Hematopoietic multipotent progenitor cell treated with erythropoietin and hydrocortisone succinate and interleukin-3 and kit ligand, for 8 days (in vitro differentiated cells): Measurements from ENCODE around the gene TNNI2.
A peak's percentile ranks its signal among the peaks of the same experiment; 100 is the strongest.

Source experiments
- DNase-seq: peaks from one replicate; pipeline ENCODE4 v3.0.0-alpha.2; 2015

The TNNI2 gene

GRCh38 chr11:1822648-1823375 is 16.0 kb upstream of the TNNI2 start:
- DNase-seq, result no peak

DNA sequence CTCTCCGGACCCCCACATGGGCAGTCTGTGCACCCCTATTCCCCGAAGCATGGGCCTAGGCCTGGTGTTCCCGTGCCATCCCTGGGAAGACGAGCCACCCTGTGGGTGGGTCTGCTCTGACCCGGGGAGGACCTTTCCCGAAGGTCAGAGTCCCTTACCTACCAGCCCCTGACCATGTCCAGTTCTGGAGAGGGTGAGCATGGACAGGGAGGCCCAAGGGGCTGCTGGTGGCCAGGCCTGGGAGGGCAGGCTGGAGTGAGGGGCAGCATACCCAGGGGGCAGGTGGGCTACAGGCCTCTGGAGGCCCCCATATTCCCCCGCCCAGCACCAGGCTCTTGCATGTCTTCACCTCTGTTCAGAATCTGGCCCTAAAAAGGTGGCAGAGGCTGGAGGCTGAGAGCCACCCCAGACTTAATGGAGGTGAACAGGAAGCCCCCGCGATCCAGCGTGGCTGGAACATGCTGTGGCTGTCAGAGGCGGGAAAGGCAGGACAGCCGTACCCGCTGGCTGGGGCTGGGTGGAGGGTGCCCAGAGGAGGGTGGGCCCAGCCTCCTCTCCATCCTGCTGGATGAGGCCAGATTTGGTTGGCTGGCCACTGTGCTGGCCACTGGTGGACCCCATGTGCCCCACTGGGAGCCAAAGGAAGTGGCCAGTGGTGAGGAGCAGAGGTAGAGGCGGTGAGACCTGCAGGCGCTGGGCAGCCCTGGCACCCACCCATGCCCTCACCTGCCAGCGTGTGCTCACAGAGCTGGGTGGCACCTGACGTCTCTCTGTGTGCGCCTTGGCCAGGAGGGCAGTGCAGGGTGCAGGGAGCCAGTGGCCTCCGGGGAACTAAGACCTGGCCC is 15.2 kb upstream of the TNNI2 start:
- DNase-seq, result no peak

DNA sequence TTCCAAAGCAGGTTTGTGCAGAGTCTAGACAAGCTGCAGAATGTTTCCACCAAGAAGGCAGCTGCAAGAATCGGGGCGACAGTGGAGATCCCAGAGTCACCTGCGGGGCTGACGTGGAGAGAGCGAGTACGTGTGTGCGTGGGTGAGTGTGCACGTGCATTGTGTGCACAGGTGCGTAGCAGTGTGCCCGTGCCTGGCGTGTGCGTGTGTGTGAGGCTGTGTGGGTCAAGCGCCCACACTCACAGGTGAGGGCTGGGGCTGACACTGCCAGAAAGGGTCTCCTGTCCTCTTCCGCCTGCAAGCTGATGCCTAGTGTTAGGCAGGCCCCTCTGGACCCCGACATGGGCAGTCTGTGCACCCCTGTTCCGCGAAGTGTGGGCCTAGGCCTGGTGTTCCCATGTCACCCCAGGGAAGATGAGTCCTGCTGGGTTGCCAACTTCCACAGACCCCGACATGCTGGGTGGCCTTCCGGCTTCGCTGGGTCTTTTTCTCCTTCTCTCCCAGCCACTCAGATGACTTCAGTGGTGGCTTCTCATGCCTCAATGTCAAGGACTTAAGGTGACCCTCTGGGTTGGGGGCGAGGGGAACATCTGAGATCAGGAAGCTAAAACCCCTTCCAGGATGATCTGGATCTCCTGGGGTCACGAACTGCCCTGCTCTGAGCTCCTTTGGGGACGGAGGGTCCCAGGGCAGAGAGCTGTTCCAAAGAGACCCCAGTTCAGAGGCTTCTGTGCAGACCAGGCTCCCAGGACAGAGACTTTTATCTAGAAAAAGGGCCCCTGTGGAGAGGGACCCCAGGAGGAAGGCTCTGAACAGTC is 14.4 kb upstream of the TNNI2 start:
- no peak for DNase-seq

- peak; percentile 52 for DNase-seq
These were observed 13.6 kb upstream of the TNNI2 start for GRCh38 chr11:1825039-1825740.

GRCh38 chr11:1825785-1826451 is 12.9 kb upstream of the TNNI2 start:
- no peak for DNase-seq

DNA sequence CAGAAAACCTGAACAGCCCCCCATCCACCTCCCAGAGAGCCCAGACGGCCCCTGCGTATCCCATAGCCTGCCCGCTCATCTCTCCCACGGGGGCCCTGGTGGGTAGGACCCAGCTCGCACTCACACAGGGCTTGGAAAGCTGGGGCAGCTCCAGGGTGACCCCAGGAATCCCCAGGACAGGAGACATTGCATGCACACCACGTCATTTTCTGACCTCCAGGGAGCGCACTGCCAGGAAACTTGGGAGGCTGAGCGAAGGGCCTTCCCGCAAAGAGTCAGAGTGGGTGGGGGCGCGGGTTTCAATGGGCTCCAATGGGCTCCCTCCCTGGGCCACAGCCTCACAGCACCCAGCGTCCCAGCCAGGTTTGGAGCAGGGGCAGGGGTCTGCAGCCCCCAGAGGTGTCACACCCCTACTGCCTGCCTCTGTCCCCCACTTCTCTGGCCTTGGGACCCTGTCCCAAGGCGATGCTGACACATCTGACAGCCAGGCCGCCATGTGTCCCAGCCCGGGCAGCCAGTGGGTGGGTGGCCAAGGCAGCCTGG is 12.2 kb upstream of the TNNI2 start:
- DNase-seq, result no peak

GRCh38 chr11:1827095-1827813 is 11.5 kb upstream of the TNNI2 start:
- DNase-seq, result no peak

GRCh38 chr11:1827931-1828330 is 10.8 kb upstream of the TNNI2 start:
- no peak for DNase-seq

- DNase-seq, result no peak
These were observed 10.2 kb upstream of the TNNI2 start for GRCh38 chr11:1828542-1828941.

- no peak for DNase-seq
These were observed 9.6 kb upstream of the TNNI2 start for GRCh38 chr11:1829039-1829820.

DNA sequence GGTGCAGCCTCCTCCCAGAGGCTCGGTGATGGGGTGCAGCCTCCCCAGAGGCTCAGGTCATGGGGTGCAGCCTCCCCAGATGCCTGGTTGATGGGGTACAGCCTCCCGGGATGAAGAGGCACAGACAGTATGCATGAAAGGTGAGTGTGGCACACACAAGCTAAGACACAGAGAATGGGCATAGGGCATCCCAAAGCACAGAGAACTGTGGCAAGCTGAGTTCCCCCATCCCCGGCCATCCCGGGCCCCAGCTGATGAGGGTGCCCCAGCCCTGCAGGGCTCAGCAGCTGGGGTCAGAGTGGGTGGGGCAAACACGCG is 8.8 kb upstream of the TNNI2 start:
- DNase-seq, result no peak

GRCh38 chr11:1830322-1831223 is 8.2 kb upstream of the TNNI2 start:
- DNase-seq, result no peak

DNA sequence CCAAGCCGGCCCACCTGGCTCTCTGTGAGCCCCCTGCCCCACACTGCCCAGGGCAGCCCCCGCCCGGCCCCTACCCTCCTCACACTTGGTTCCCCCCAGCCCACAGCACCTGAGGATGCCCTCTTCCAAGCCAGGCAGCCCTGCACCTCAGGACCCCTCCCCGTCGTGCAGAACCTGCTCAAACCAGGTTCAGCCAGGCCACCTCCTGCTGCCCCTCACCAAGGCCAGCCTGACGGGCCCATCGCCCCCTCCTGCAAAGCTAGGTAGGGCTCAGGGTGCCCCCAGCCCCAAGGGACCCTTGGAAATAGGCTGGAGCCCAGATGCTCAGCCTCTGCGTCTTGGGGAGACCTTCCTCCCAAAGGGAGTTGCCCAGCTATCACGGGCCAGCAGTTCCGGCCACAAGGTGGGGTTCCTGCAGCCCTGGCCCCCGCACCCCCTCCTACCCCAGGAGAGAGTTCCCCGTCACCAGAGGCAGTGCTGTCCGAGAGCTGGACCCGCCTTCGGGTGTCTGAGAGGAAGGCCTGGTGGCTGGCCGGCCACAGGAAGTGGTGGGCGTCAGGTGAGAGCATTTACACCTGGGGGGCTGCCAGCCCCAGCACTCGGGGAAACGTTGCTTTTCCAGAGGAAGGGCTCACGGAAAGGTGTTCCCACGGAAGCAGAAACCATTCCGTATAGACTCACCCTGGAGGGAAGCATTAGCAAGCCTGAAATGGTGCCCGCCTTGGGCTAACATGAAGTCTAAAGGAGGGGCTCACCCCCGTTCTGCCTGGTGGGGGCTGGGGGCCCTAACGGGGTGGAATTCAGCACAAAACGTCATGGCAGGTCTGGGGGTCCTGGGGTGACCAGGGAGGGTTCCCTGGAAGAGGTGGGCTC is 7.2 kb upstream of the TNNI2 start:
- no peak for DNase-seq

DNA sequence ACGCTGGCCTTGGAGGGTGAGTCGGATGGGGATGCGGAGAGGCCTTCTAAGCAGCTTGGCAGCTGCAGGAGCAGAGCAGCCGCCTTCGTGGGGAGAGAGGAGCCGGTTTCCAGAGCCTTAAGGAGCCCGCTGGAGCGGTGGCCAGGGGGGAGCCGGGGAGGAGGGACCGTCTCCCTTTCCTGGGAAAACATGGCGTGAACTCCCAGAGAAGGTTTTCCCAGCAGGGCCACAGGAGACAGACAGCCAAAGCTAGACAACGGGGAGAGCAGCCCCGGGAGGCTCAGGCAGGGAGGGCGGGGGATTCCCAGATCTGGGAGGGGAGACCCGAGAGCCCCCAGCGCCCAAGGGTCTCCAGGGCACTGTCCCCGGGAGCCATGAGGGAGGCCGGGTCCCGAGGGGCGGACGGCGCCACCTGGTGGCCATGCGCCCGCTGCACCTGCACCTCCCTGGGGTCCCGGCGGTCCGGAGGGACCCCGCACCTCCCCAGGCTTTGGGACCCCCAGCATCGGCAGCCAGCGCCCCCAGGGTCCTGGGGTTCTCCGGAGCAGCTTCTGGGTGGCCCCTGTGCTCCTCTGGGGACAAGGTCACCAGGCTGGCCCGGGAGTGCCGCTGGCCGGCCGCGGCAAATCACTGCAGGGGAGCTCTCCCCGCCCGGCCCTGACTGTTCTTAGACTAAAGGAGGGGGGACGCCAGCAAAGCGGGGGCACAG is 6.4 kb upstream of the TNNI2 start:
- DNase-seq, result no peak

GRCh38 chr11:1832920-1833295 is 5.9 kb upstream of the TNNI2 start:
- DNase-seq, result no peak

DNA sequence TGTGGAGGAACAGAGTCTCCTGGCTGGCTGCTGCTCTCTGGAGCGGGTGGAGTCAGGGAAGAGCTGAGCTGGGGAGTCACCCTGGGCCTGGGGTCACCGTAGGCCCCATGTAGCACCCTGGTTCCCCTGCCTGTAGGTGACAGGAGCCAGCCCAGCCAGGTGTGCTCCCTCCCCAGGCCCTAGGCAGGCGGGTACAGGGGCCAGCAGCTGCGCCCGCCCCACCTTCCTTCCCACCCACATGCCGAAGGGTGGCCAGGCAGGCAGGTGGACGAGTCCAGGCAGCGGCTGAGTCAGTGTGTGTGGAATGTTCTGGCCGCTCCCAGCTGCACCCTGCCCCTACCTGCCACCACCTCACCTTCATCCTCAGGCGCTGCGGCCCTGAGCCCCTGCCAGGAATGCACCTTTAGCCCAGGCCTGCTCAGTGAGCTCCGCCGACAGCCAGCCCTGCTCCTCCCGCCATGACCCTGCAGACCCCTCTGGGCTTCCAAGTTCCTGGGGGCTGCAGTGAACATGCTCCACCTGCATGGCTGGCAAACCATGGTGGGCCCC is 4.6 kb upstream of the TNNI2 start:
- DNase-seq, result no peak
